ENCODE results near the gene TMEM123. TPM values are rescaled to one million over a fixed set of nuclear protein-coding genes. Genes with fewer than 3 reads are reported as not detected.

The TMEM123 gene
- total and polyA plus RNA-seq, 2 of the 13 experiments (the other 11 are each of a cell fraction or from before 2014, with no cell fraction given), result 365 to 2,761 TPM

- TF ChIP-seq ZNF780A (CRISPR knock-in tag; IDR thresholded peaks at IDR 0.05) (no peak), MIXL1 (CRISPR knock-in tag; IDR thresholded peaks at IDR 0.05) (0 out of 2 replicates have a peak, but pooled peaks have one; percentile 32), ZNF407 (CRISPR knock-in tag; IDR thresholded peaks at IDR 0.05; ENCODE audit: not compliant biosample characterization) (no peak), PLSCR1 (CRISPR knock-in tag; IDR thresholded peaks at IDR 0.05; ENCODE audit: borderline replicate concordance) (no peak; the same call in 1 of the 2 replicates), SUZ12 (IDR thresholded peaks at IDR 0.05; ENCODE audit: low read depth, low read length) (no peak), FOXA1 (IDR thresholded peaks at IDR 0.05) (no peak), FOXA1 (CRISPR knock-in tag; IDR thresholded peaks at IDR 0.05) (peak; percentile 41; the same call in 1 of the 2 replicates), THAP8 (CRISPR knock-in tag; IDR thresholded peaks at IDR 0.05; ENCODE audit: borderline replicate concordance) (no peak), ZNF280B (CRISPR knock-in tag; IDR thresholded peaks at IDR 0.05; ENCODE audit: borderline replicate concordance) (no peak), TCF12 (IDR thresholded peaks at IDR 0.05) (no peak), TCF12 (CRISPR knock-in tag; IDR thresholded peaks at IDR 0.05) (no peak), NR2F1 (CRISPR knock-in tag; IDR thresholded peaks at IDR 0.05) (no peak), STAT6 (CRISPR knock-in tag; IDR thresholded peaks at IDR 0.05; ENCODE audit: borderline replicate concordance) (no peak; the same call in 1 of the 2 replicates)
These were observed 105.7 kb downstream of the TMEM123 start, which contains the start of gene BIRC2 (continued) for GRCh38 chr11:102346748-102347461.

All from HepG2 (cell line).